PC-9 (cell line): ENCODE data around the gene SLC16A8.

Source experiments
- EZH2 ChIP-seq: fragments of 200-600 bp; sonication (generic); IDR thresholded peaks from 2 replicates; pipeline ENCODE4 v1.8.0; 2017; ENCODE audit warnings: antibody characterized with exemption, low read depth
- TF ChIP-seq, protein P1 (sequence below): fragments of 200-600 bp; sonication (generic); conservative IDR thresholded peaks from 2 replicates; pipeline ENCODE4 v1.6.1; 2017; ENCODE audit warnings: mixed run types, antibody characterized with exemption, mild to moderate bottlenecking, moderate library complexity

DNA sequence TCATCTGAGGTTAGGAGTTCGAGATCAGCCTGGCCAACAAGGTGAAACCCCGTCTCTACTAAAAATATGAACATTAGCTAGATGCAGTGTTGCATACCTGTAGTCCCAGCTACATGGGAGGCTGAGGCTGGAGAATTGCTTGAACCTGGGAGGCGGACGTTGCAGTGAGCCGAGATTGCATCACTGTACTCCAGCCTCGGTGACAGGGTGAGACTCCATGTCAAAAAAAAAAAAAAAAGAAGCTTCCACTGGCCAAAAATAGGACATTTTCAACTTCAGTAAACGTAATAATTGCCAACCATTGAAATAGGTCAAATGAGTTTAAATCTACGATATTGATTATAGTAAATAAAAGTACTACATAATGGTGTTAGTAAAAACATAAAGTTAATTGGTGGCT lies 19.7 kb upstream of the SLC16A8 start:
- TF ChIP-seq, protein P1, sequence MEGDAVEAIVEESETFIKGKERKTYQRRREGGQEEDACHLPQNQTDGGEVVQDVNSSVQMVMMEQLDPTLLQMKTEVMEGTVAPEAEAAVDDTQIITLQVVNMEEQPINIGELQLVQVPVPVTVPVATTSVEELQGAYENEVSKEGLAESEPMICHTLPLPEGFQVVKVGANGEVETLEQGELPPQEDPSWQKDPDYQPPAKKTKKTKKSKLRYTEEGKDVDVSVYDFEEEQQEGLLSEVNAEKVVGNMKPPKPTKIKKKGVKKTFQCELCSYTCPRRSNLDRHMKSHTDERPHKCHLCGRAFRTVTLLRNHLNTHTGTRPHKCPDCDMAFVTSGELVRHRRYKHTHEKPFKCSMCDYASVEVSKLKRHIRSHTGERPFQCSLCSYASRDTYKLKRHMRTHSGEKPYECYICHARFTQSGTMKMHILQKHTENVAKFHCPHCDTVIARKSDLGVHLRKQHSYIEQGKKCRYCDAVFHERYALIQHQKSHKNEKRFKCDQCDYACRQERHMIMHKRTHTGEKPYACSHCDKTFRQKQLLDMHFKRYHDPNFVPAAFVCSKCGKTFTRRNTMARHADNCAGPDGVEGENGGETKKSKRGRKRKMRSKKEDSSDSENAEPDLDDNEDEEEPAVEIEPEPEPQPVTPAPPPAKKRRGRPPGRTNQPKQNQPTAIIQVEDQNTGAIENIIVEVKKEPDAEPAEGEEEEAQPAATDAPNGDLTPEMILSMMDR = no peak
- TF ChIP-seq EZH2 = no peak
